Nephron progenitor cell (in vitro differentiated cells): ENCODE data around the gene CDYL.
A peak's percentile ranks its signal among the peaks of the same experiment; 100 is the strongest.

ENCODE experiments used
- DNase-seq: peaks from one replicate; pipeline ENCODE4 v3.0.0; 2021
- H3K27ac Mint-ChIP-seq: 2 replicates; pipeline ENCODE4 v1.8.0; 2021; ENCODE audit warnings: mild to moderate bottlenecking, moderate library complexity, mixed read lengths
- H3K27me3 Mint-ChIP-seq: 2 replicates; pipeline ENCODE4 v1.8.0; 2021; ENCODE audit warnings: mild to moderate bottlenecking, low read depth, mixed read lengths; ENCODE audit not compliant: poor library complexity
- H3K36me3 Mint-ChIP-seq: 2 replicates; pipeline ENCODE4 v1.8.0; 2021; ENCODE audit warnings: low read depth, mixed read lengths
- H3K4me1 Mint-ChIP-seq: 2 replicates; pipeline ENCODE4 v1.8.0; 2021; ENCODE audit warnings: mixed read lengths
- H3K4me3 Mint-ChIP-seq: 2 replicates; pipeline ENCODE4 v1.8.0; 2021; ENCODE audit warnings: mild to moderate bottlenecking, moderate library complexity, mixed read lengths
- H3K9me3 Mint-ChIP-seq: 2 replicates; pipeline ENCODE4 v1.8.0; 2021; ENCODE audit warnings: mild to moderate bottlenecking, moderate library complexity, mixed read lengths
- TF ChIP-seq, protein P1 (sequence below): fragments of 200-600 bp; sonication (generic); IDR thresholded peaks from 2 replicates; pipeline ENCODE4 v1.5.0; 2021; ENCODE audit warnings: antibody characterized with exemption

CDYL gene

DNA sequence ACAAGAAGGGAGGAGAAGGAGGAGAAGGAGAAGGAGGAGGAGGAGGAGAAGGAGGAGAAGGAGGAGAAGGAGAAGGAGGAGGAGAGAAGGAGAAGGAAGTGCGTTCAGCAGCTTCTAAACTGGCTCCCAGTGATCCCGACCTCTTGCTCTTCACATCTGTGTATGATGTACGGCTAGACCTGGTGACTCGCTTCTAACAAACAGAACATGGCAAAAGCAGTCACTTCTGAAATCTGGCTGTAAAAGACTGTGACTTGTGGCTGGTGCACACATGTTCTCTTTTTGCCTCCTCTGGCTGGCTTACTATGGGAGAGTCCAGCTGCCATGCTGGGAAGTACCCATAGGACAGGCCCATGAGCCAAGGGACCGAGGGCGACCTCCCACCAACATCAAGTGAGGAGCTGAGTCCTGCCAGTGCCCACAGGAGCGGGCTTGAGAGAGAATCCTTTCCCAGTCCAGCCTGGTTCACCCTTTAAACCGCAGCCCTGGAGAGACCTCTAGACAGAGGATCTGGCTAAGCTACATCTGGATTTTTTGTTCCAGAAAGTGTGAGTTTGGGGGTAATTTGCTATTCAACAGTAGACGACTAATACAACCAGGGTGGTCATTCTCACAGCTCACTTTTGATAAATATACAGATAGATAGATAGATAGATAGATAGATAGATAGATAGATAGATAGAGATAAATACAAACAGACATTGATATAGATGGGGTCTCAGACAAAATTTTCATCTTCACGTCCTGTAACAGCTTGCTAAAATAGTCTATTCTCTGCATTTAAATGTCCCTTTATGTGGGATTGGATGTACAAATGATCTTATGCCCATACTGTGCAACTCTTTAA lies 185.3 kb downstream of the CDYL start:
- H3K9me3 Mint-ChIP-seq: peaks cover 5% of the 10 kb centered on the region
- no peak overlapping the region for H3K4me3 Mint-ChIP-seq
- H3K27me3 Mint-ChIP-seq: no peaks in the 10 kb centered on the region
- peaks cover 6% of the 10 kb centered on the region for H3K36me3 Mint-ChIP-seq
- H3K27ac Mint-ChIP-seq: no peak overlapping the region
- no peak for DNase-seq
- TF ChIP-seq, protein P1, sequence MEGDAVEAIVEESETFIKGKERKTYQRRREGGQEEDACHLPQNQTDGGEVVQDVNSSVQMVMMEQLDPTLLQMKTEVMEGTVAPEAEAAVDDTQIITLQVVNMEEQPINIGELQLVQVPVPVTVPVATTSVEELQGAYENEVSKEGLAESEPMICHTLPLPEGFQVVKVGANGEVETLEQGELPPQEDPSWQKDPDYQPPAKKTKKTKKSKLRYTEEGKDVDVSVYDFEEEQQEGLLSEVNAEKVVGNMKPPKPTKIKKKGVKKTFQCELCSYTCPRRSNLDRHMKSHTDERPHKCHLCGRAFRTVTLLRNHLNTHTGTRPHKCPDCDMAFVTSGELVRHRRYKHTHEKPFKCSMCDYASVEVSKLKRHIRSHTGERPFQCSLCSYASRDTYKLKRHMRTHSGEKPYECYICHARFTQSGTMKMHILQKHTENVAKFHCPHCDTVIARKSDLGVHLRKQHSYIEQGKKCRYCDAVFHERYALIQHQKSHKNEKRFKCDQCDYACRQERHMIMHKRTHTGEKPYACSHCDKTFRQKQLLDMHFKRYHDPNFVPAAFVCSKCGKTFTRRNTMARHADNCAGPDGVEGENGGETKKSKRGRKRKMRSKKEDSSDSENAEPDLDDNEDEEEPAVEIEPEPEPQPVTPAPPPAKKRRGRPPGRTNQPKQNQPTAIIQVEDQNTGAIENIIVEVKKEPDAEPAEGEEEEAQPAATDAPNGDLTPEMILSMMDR: no peak
- H3K4me1 Mint-ChIP-seq: peaks cover 22% of the 10 kb centered on the region

DNA sequence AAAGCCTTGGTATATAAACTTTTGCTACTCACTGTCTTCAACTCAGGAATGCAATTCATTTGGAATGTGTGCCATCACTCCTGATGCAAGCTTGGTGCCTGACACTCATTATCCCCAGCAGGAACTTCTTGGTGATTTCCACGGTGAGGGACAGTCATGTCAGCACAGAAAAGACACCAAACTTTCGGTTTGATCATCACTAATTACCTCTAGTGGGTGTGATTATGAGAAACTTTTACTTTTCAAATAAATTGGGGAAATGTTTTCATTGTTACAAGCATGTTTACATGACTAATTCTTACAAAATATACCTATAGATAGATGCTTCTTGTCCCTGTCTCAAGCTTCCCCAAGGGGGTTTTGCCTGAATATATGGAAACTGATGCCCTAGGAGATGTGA lies 186.7 kb downstream of the CDYL start:
- no peak overlapping the region for H3K4me3 Mint-ChIP-seq
- H3K36me3 Mint-ChIP-seq: no peaks in the 10 kb centered on the region
- no peak overlapping the region for H3K27ac Mint-ChIP-seq
- H3K4me1 Mint-ChIP-seq: peaks cover 22% of the 10 kb centered on the region
- no peak for DNase-seq
- no peaks in the 10 kb centered on the region for H3K27me3 Mint-ChIP-seq
- TF ChIP-seq, protein P1: no peak
- H3K9me3 Mint-ChIP-seq: peaks cover 5% of the 10 kb centered on the region

DNA sequence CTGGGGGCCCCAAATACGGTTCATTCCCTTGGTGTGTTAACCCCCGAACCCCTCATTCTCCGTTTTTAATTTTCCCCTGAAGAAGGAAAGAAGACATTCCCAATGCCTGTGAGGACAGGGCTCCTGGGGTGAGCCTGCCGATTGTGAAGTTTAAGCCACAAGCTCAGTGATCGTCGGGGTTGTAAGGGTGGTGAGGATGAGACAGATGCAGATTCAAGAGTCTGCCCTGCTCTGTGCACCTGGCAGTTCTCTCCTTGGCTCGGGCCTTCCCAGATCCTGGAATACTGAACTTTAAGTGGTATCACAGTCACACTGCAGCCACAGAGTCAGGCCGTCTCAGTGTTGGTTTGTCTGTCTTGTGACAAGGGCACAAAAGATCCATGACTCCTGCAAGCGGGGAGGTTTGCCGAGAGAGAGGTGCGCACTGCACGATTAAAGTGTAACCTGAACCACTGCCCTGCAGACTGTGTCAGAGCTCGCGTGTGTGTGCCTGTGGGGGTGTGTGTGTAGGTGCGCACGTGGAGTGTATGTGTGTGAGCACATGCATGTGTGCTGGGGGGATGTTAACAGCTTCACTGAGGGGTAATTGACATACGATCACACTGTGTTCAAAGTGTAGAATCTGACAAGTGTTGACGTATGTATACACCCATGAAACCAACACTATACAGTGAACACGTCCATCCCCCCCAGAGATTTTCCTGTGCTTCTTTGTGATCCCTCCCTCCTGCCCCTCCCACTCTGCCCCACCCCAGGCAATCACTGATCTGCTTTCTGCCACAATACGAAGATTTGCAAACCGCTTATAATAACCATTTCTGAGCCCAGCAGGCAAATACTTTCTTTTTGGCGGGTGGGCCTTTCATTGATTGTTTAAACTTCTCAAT lies 188.7 kb downstream of the CDYL start:
- DNase-seq: no peak
- H3K4me3 Mint-ChIP-seq: no peak overlapping the region
- TF ChIP-seq, protein P1: no peak
- peaks cover 8% of the 10 kb centered on the region for H3K9me3 Mint-ChIP-seq
- H3K27me3 Mint-ChIP-seq: no peaks in the 10 kb centered on the region
- H3K27ac Mint-ChIP-seq: peak overlapping the region; percentile 11
- H3K4me1 Mint-ChIP-seq: peaks cover 27% of the 10 kb centered on the region
- H3K36me3 Mint-ChIP-seq: no peaks in the 10 kb centered on the region

DNA sequence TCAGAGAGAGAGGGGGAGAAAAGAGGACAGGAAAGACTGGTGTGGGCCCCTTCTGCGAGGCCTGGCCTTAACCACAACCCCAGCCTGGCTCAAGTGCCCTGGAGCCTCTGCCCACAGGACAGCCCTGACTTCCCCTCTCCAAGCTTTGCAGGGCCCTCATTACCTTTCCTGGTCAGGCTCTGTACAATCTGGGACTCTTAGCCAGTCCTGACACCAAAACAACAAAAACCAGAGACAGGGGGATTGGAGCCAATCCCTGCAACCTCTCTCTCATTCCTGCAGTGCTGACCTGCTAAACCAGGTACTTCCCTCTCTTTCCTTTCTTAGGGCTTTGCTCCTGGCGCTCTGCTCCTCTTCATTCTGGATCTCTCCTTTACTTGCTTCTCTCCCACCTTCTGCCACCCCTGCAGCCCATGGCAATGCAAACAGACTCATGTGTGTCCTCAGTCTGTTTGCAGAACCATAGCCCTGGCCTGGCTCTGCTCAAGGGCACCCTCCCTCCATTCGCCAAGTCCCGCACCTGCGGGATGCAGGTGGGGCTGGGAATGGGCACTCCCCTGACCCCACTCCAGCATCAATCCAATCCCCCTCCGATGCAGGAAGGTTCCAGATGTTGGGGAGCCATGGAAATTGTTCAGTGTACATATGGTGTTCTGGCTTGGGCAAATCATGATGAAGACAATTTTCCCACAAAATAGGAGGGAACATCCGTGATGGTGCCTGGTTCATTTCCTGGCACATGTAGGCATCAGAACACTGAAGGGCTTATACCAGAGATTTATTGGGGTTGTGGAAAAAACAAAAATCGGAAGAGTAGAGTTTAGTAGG lies 189.6 kb downstream of the CDYL start:
- H3K9me3 Mint-ChIP-seq: peaks cover 6% of the 10 kb centered on the region
- no peak overlapping the region for H3K4me3 Mint-ChIP-seq
- peaks cover 36% of the 10 kb centered on the region for H3K4me1 Mint-ChIP-seq
- H3K27ac Mint-ChIP-seq: peak overlapping the region; percentile 49
- TF ChIP-seq, protein P1: no peak
- H3K36me3 Mint-ChIP-seq: no peaks in the 10 kb centered on the region
- DNase-seq: no peak
- no peaks in the 10 kb centered on the region for H3K27me3 Mint-ChIP-seq

DNA sequence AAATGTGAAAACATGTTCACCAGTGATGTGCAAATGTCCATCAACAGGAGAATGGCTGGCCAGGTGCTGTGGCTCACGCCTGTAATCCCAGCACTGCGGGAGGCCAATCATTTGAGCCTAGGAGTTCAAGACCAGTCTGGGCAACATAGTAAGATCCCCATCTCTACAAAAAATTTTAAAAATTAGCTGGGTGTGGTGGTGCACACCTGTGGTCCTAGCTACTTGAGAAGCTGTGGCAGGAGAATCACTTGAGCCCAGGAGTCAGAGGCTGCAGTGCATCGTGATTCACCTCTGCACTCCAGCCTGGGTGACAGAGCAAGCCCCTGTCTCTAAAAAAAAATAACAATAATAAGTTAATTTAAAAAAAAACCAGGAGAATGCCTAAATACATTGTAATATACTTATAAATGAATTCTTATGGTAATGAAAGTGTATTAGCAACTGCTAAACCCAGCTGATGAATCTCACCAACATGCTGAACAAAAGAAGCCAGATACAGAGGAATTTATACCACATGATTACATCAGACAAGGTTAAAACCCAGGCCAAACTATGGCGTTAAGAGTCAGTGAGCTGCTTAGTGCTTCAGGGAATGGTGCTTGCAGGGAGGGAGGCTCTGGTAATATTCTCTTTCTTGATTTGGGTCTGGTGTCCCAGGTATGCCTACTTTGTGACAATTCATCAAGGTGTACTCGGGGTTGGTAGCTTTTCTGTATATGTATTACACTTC lies 191.3 kb downstream of the CDYL start:
- TF ChIP-seq, protein P1: no peak
- peaks cover 53% of the 10 kb centered on the region for H3K4me1 Mint-ChIP-seq
- no peak overlapping the region for H3K4me3 Mint-ChIP-seq
- H3K9me3 Mint-ChIP-seq: peaks cover 6% of the 10 kb centered on the region
- no peaks in the 10 kb centered on the region for H3K27me3 Mint-ChIP-seq
- no peaks in the 10 kb centered on the region for H3K36me3 Mint-ChIP-seq
- no peak overlapping the region for H3K27ac Mint-ChIP-seq
- no peak for DNase-seq
